ENCODE data around the gene DNAJC13.

The DNAJC13 gene

DNA sequence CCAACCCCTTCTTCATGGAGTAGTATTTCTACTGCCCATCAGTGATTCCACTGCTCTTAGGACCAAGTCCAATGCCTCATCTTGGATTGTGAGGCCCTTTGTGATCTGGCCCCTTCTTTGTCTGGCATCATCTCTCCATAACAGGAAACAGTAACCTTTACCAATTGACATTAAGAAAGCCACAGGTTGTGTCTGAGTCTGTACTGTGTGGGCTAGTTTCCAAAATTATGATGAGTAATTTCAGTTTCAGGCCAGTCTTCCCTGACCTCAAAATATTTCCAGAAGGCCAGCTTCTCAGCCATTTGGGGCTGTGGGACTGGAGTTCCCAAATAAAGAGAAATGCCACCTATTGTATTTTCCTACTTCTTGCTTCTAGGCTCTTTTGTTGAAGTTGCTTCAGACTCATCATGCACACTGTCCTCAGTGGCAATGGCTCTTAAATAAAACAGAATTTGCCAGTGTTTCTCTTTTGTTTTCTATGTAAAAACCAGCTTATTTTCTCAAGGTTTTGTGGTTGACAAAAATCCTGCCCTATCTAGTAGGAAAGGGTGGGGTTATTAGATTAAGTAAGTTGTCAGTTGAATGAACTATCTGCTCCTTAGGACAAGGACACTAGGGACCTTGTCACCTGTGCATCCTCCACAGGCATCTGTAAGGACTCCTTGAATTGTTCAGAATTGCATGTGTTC lies 132.7 kb downstream of the DNAJC13 start:
- no peak for TF ChIP-seq FOXM1 (IDR thresholded peaks at IDR 0.05; ENCODE audit: borderline replicate concordance, low read depth)
- TF ChIP-seq CREB1 (IDR thresholded peaks at IDR 0.05; ENCODE audit: low read depth), result no peak
- no peak for TF ChIP-seq NFIC (IDR thresholded peaks at IDR 0.05)
- TF ChIP-seq EGR1 (IDR thresholded peaks at IDR 0.05), result no peak
- no peak for TF ChIP-seq YY1 (IDR thresholded peaks at IDR 0.05; ENCODE audit: low read depth)
- TF ChIP-seq USF1 (IDR thresholded peaks at IDR 0.05), result no peak
- no peak for TF ChIP-seq TAF1 (IDR thresholded peaks at IDR 0.05; ENCODE audit: low read depth)
- no peak for TF ChIP-seq TEAD4 (IDR thresholded peaks at IDR 0.05)

GRCh38 chr3:132550579-132551305 lies 133.4 kb downstream of the DNAJC13 start:
- TF ChIP-seq TAF1 (IDR thresholded peaks at IDR 0.05; ENCODE audit: low read depth), result no peak
- no peak for TF ChIP-seq EP300 (IDR thresholded peaks at IDR 0.05; ENCODE audit: borderline replicate concordance)

- no peak for TF ChIP-seq CREB1 (IDR thresholded peaks at IDR 0.05; ENCODE audit: low read depth)
- TF ChIP-seq, protein P1, sequence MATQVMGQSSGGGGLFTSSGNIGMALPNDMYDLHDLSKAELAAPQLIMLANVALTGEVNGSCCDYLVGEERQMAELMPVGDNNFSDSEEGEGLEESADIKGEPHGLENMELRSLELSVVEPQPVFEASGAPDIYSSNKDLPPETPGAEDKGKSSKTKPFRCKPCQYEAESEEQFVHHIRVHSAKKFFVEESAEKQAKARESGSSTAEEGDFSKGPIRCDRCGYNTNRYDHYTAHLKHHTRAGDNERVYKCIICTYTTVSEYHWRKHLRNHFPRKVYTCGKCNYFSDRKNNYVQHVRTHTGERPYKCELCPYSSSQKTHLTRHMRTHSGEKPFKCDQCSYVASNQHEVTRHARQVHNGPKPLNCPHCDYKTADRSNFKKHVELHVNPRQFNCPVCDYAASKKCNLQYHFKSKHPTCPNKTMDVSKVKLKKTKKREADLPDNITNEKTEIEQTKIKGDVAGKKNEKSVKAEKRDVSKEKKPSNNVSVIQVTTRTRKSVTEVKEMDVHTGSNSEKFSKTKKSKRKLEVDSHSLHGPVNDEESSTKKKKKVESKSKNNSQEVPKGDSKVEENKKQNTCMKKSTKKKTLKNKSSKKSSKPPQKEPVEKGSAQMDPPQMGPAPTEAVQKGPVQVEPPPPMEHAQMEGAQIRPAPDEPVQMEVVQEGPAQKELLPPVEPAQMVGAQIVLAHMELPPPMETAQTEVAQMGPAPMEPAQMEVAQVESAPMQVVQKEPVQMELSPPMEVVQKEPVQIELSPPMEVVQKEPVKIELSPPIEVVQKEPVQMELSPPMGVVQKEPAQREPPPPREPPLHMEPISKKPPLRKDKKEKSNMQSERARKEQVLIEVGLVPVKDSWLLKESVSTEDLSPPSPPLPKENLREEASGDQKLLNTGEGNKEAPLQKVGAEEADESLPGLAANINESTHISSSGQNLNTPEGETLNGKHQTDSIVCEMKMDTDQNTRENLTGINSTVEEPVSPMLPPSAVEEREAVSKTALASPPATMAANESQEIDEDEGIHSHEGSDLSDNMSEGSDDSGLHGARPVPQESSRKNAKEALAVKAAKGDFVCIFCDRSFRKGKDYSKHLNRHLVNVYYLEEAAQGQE (IDR thresholded peaks at IDR 0.05; ENCODE audit: low read depth), result no peak
- TF ChIP-seq EGR1 (IDR thresholded peaks at IDR 0.05), result no peak
- no peak for TF ChIP-seq RAD21 (IDR thresholded peaks at IDR 0.05; ENCODE audit: low read depth)
- no peak for TF ChIP-seq CEBPB (IDR thresholded peaks at IDR 0.05)
- no peak for TF ChIP-seq ZBTB7A (IDR thresholded peaks at IDR 0.05; ENCODE audit: low read depth)
- TF ChIP-seq TCF12 (IDR thresholded peaks at IDR 0.05; ENCODE audit: low read depth), result no peak
Observed at GRCh38 chr3:132553826-132554225, 136.5 kb downstream of the DNAJC13 start.

GRCh38 chr3:132554437-132554836 lies 137.1 kb downstream of the DNAJC13 start:
- TF ChIP-seq USF1 (IDR thresholded peaks at IDR 0.05) (no peak), RAD21 (IDR thresholded peaks at IDR 0.05; ENCODE audit: low read depth) (no peak), ZBTB7A (IDR thresholded peaks at IDR 0.05; ENCODE audit: low read depth) (no peak), TEAD4 (IDR thresholded peaks at IDR 0.05) (no peak), NFIC (IDR thresholded peaks at IDR 0.05) (no peak)

GRCh38 chr3:132555306-132556035 lies 138.2 kb downstream of the DNAJC13 start:
- TF ChIP-seq CEBPB (IDR thresholded peaks at IDR 0.05) (no peak), RAD21 (IDR thresholded peaks at IDR 0.05; ENCODE audit: low read depth) (no peak), TEAD4 (IDR thresholded peaks at IDR 0.05) (no peak), NFIC (IDR thresholded peaks at IDR 0.05) (no peak), FOXM1 (IDR thresholded peaks at IDR 0.05; ENCODE audit: borderline replicate concordance, low read depth) (no peak), ZBTB7A (IDR thresholded peaks at IDR 0.05; ENCODE audit: low read depth) (no peak), CREB1 (IDR thresholded peaks at IDR 0.05; ENCODE audit: low read depth) (no peak), USF1 (IDR thresholded peaks at IDR 0.05) (no peak), TCF12 (IDR thresholded peaks at IDR 0.05; ENCODE audit: low read depth) (no peak), EGR1 (IDR thresholded peaks at IDR 0.05) (no peak)
- TF ChIP-seq, protein P1 (IDR thresholded peaks at IDR 0.05; ENCODE audit: low read depth), result no peak
- TF ChIP-seq, protein P2, sequence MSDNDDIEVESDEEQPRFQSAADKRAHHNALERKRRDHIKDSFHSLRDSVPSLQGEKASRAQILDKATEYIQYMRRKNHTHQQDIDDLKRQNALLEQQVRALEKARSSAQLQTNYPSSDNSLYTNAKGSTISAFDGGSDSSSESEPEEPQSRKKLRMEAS (IDR thresholded peaks at IDR 0.05), result no peak
